Panc1 (cell line): Measurements from ENCODE around the gene SLC9A9. TPM values are rescaled to one million over a fixed set of nuclear protein-coding genes. Genes with fewer than 3 reads are reported as not detected.

Experiments
- ATAC-seq: fragments of 200-7000 bp; cut with Tn5 transposase; 2 replicates; pipeline ENCODE4 v1.9.1; 2020; ENCODE audit warnings: mild to moderate bottlenecking, moderate library complexity
- BruUV-seq: library from RNA; stranded (reverse); fragments of 400-500 nt; replicated peaks from 2 replicates; lab custom pipeline; 2021; lab: Mats Ljungman, UMichigan
- CTCF ChIA-PET: fragments of 300-600 bp; sonication (Branson Sonifier 250); formaldehyde crosslinking; loops from one replicate; lab custom pipeline; 2022; ENCODE audit warnings: antibody characterized with exemption; lab: Charles Lee
- POLR2A ChIA-PET: fragments of 300-600 bp; sonication (Branson Sonifier 250); formaldehyde crosslinking; loops from one replicate; lab custom pipeline; 2022; ENCODE audit warnings: antibody characterized with exemption; lab: Charles Lee
- DNase-seq: peaks from one replicate; pipeline ENCODE4 v3.0.0-alpha.2; 2010; ENCODE audit warnings: low read depth, low spot score
- H3K27ac ChIP-seq: 2 replicates; pipeline ENCODE4 v1.5.1; 2011; ENCODE audit warnings: mild to moderate bottlenecking, low read length, inconsistent platforms
- H3K27me3 ChIP-seq: fragments of 200-500 bp; sonication (Bioruptor generic); 2 replicates; pipeline ENCODE4 v1.6.0; 2014; ENCODE audit warnings: low read length, inconsistent platforms; ENCODE audit not compliant: control insufficient read depth, insufficient read depth
- H3K36me3 ChIP-seq: fragments of 200-500 bp; sonication (Bioruptor generic); 2 replicates; pipeline ENCODE4 v1.5.1; 2014; ENCODE audit warnings: inconsistent platforms, mild to moderate bottlenecking, low read length, moderate library complexity; ENCODE audit not compliant: control insufficient read depth, insufficient read depth
- H3K4me1 ChIP-seq: 2 replicates; pipeline ENCODE4 v1.5.1; 2011; ENCODE audit warnings: inconsistent platforms, mild to moderate bottlenecking, low read length, moderate library complexity; ENCODE audit not compliant: control insufficient read depth, insufficient read depth
- H3K4me3 ChIP-seq, 2 experiments: 2 replicates each; pipeline ENCODE4 v1.5.1; 2011 to 2012; ENCODE audit warnings: low read depth in 2 of 2, low read length in 2 of 2, mild to moderate bottlenecking in 2 of 2, inconsistent platforms in 1 of 2, moderate library complexity in 1 of 2
- H3K9me3 ChIP-seq: fragments of 200-500 bp; sonication (Bioruptor generic); 2 replicates; pipeline ENCODE4 v1.5.1; 2014; ENCODE audit warnings: low read depth, mild to moderate bottlenecking, inconsistent platforms, low read length, moderate library complexity; ENCODE audit not compliant: control insufficient read depth, insufficient read depth
- POLR2AphosphoS5 ChIP-seq: IDR thresholded peaks from 2 replicates; pipeline ENCODE4 v1.6.1; 2012; ENCODE audit warnings: mild to moderate bottlenecking, low read depth, low read length, moderate library complexity
- REST ChIP-seq, 2 experiments: IDR thresholded peaks; 2 replicates each; pipeline ENCODE4 v1.6.1; 2011 to 2012; ENCODE audit warnings: low read depth in 2 of 2, control low read depth in 1 of 2, low read length in 1 of 2, mild to moderate bottlenecking in 1 of 2, moderate library complexity in 1 of 2; ENCODE audit not compliant: insufficient read depth in 1 of 2
- SIN3A ChIP-seq: IDR thresholded peaks from 2 replicates; pipeline ENCODE4 v1.6.1; 2012; ENCODE audit warnings: low read depth, mild to moderate bottlenecking, low read length, moderate library complexity, borderline replicate concordance; ENCODE audit not compliant: insufficient read depth
- TCF7L2 ChIP-seq: IDR thresholded peaks from 2 replicates; pipeline ENCODE4 v1.6.1; 2011; ENCODE audit warnings: mild to moderate bottlenecking, low read depth, low read length, inconsistent platforms
- in situ Hi-C: cut with HindIII; loops from 2 replicates; pipeline ENCODE4 v1.10.0; 2016; ENCODE audit warnings: low sequenced_read_pairs, low pct_unique_long_range_greater_than_20kb
- intact Hi-C: fragments of 100-400 bp; cut with micrococcal nuclease; formaldehyde crosslinking; loops from one replicate; pipeline ENCODE4 v1.10.0; 2022; ENCODE audit not compliant: unreplicated experiment
- total RNA-seq: library from RNA; stranded (reverse); gene quantifications from one replicate; pipeline ENCODE4 v1.2.1, GENCODE V29; 2021; ENCODE audit not compliant: unreplicated experiment
- TF ChIP-seq, protein P1 (sequence below): fragments of 450-650 bp; IDR thresholded peaks from 2 replicates; pipeline ENCODE4 v1.5.1; 2017; ENCODE audit warnings: mild to moderate bottlenecking

SLC9A9 gene
- total RNA-seq, 1 experiment from 2014 or later: not detected

DNA sequence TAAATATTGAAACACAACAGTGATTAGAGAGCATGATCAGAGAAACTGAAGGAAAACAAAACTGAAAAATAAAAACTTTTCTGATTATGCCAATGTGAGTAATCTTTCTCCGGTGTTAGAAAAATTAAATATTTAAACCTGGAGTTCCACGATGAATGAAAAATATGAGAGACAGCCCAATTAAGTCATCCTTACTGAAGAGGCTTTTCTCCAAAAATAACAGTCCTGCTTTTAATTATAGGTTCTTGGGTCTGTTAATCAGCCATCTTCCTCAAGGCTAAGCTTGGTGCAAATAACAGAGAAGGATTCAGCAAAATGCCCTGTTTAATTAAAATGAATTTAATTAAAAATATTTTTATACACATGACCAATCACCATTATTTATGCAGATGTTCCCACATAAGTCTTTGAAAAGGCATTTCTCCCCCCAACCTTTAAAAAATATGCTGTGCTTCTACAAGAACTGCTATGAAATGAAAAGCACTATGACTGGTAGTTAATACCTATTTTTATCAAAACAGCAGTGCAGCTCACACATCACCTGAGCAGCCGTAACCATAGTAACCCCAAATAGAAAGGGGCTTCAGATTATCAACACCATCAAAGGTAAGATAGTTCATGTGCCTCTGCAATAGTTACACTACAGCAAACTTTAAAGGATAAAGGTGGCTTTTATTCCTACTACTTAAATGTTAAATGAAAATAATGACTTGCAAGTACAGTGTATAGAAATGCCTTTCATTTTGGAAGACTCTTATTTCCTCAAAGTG lies 175.7 kb downstream of the SLC9A9 start:
- intact Hi-C loops: loop anchor here (10.0 kb wide), 1 partner anchor 618 kb away; no protein-coding TSS in a partner anchor
- in situ Hi-C loops: no loop called here
- no peak overlapping the region for H3K27ac ChIP-seq
- no peaks in the 10 kb centered on the region for H3K4me1 ChIP-seq
- no peaks in the 10 kb centered on the region for H3K9me3 ChIP-seq
- no TSS peak for BruUV-seq
- POLR2A ChIA-PET: no interaction called here
- CTCF ChIA-PET: no interaction called here
- no peaks in the 10 kb centered on the region for H3K36me3 ChIP-seq
- no peak for DNase-seq
- peaks cover 2% of the 10 kb centered on the region; the same call in 1 of the 2 replicates for H3K27me3 ChIP-seq
- H3K4me3 ChIP-seq: no peak overlapping the region
- no peak for ATAC-seq
- TF ChIP-seq TCF7L2: no peak
- TF ChIP-seq, protein P1, sequence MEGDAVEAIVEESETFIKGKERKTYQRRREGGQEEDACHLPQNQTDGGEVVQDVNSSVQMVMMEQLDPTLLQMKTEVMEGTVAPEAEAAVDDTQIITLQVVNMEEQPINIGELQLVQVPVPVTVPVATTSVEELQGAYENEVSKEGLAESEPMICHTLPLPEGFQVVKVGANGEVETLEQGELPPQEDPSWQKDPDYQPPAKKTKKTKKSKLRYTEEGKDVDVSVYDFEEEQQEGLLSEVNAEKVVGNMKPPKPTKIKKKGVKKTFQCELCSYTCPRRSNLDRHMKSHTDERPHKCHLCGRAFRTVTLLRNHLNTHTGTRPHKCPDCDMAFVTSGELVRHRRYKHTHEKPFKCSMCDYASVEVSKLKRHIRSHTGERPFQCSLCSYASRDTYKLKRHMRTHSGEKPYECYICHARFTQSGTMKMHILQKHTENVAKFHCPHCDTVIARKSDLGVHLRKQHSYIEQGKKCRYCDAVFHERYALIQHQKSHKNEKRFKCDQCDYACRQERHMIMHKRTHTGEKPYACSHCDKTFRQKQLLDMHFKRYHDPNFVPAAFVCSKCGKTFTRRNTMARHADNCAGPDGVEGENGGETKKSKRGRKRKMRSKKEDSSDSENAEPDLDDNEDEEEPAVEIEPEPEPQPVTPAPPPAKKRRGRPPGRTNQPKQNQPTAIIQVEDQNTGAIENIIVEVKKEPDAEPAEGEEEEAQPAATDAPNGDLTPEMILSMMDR: no peak
- no peak for TF ChIP-seq SIN3A
- TF ChIP-seq REST (IDR thresholded peaks at IDR 0.05; ENCODE audit: insufficient read depth in 1 of 2, low read depth in 2 of 2, low read length in 1 of 2): no peak
- no peak for TF ChIP-seq POLR2AphosphoS5

- ChIA-PET CTCF (no interaction called here), POLR2A (no interaction called here)
- Histone ChIP-seq H3K27ac (no peak overlapping the region), H3K4me1 (no peaks in the 10 kb centered on the region), H3K9me3 (no peaks in the 10 kb centered on the region), H3K4me3 (no peak overlapping the region), H3K27me3 (peaks cover 2% of the 10 kb centered on the region; the same call in 1 of the 2 replicates), H3K36me3 (no peaks in the 10 kb centered on the region)
- no TSS peak for BruUV-seq
- no peak for ATAC-seq
- DNase-seq: no peak
- TF ChIP-seq REST (IDR thresholded peaks at IDR 0.05; ENCODE audit: insufficient read depth in 1 of 2, low read depth in 2 of 2, low read length in 1 of 2) (no peak), SIN3A (no peak), TCF7L2 (no peak), POLR2AphosphoS5 (no peak)
- TF ChIP-seq, protein P1: no peak
- intact Hi-C loops: loop anchor here (10.0 kb wide), 1 partner anchor 617 kb away; no protein-coding TSS in a partner anchor
- in situ Hi-C loops: no loop called here
Observed at GRCh38 chr3:143671626-143672025, 176.6 kb downstream of the SLC9A9 start.
